A673 (cell line): ENCODE results near the gene PLCB4.

Experiments
- EZH2 ChIP-seq: fragments of 200-600 bp; sonication (generic); IDR thresholded peaks from 2 replicates; pipeline ENCODE4 v1.6.1; 2017; ENCODE audit warnings: borderline replicate concordance, low read depth, mild to moderate bottlenecking, mixed read lengths, antibody characterized with exemption, low read length; ENCODE audit not compliant: poor library complexity, severe bottlenecking
- TF ChIP-seq, protein P1 (sequence below): fragments of 300-800, 200-600 bp; sonication (generic); conservative IDR thresholded peaks from 2 replicates; pipeline ENCODE4 v1.5.1; 2017; ENCODE audit warnings: low read depth, mild to moderate bottlenecking, antibody characterized with exemption, low read length, moderate library complexity, mixed read lengths

DNA sequence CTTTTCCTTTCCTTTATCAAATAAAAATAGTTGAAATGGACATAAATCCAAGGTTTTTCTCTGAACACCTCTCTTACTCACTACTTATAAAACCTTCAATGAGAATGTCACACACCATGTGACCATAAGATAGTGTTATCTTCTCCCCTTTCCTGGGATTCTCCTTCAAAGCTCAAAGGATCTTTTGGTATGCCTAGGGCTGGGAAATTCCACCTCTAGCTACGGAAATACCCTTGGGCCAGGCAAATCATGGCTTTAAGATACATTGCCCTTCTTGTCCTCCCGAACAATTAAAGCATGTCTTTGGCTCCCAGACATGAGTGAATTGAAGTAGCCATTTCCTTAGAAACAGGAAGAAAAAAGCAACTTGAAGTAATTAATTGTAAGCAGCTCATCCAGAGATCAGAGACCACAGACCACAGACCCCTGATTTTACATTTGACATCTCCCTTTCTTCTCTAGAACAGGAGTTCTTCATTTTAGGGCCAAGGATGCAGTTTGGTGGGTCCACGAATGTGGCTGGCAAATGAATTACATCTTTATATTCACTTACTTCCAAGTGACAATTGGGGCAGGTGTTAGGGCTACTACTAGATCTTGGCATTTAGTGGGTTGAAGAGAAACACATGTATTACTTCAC lies 4.1 kb downstream of the PLCB4 start:
- TF ChIP-seq, protein P1, sequence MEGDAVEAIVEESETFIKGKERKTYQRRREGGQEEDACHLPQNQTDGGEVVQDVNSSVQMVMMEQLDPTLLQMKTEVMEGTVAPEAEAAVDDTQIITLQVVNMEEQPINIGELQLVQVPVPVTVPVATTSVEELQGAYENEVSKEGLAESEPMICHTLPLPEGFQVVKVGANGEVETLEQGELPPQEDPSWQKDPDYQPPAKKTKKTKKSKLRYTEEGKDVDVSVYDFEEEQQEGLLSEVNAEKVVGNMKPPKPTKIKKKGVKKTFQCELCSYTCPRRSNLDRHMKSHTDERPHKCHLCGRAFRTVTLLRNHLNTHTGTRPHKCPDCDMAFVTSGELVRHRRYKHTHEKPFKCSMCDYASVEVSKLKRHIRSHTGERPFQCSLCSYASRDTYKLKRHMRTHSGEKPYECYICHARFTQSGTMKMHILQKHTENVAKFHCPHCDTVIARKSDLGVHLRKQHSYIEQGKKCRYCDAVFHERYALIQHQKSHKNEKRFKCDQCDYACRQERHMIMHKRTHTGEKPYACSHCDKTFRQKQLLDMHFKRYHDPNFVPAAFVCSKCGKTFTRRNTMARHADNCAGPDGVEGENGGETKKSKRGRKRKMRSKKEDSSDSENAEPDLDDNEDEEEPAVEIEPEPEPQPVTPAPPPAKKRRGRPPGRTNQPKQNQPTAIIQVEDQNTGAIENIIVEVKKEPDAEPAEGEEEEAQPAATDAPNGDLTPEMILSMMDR = no peak
- no peak for TF ChIP-seq EZH2
